ENCODE data around the gene GLCCI1. TPM values are rescaled to one million over a fixed set of nuclear protein-coding genes. Genes with fewer than 3 reads are reported as not detected.

GLCCI1 gene
- total and polyA plus RNA-seq, 10 donors = 9.1 to 53.2 (median 42.6) TPM

- TF ChIP-seq CTCF (IDR thresholded peaks at IDR 0.05 in 8 of 11, conservative IDR thresholded peaks at IDR 0.05 in 3 of 11) (no peak), POLR2A (IDR thresholded peaks at IDR 0.05) (no peak), POLR2AphosphoS5 (IDR thresholded peaks at IDR 0.05) (peak in 1 of 3 donors; percentile 9)
- WGBS, 5 donors = 71 to 79% (median 73%) methylated on average over 3 of the region's 3 CpGs
- intact Hi-C loops (cut with DNase I; ENCODE audit: low total_unique reads) = no loop called here
- DNase-seq = no peak
- Histone ChIP-seq H3K4me1 (peaks cover 6 to 32% (median 26%) of the 10 kb centered on the region in 6 donors), H3K4me3 (no peak overlapping the region), H3K9me3 (no peaks in the 10 kb centered on the region), H3K36me3 (peaks cover 0 to 33% (median 0%) of the 10 kb centered on the region in 6 donors), H3K27ac (peak overlapping the region in 7 of 8 donors; percentile 28 to 76 (median 48)), H3K27me3 (replicated peaks in 1 of 7) (no peaks in the 10 kb centered on the region)
These were observed 147.2 kb downstream of the GLCCI1 start for GRCh38 chr7:8115547-8116402.

GRCh38 chr7:8117195-8117594, 148.6 kb downstream of the GLCCI1 start:
- intact Hi-C loops (cut with DNase I; ENCODE audit: low total_unique reads) = no loop called here
- Histone ChIP-seq H3K36me3 (peaks cover 0 to 47% (median 0%) of the 10 kb centered on the region in 6 donors), H3K4me1 (peaks cover 6 to 32% (median 27%) of the 10 kb centered on the region in 6 donors), H3K4me3 (no peak overlapping the region), H3K27me3 (replicated peaks in 1 of 7) (no peaks in the 10 kb centered on the region), H3K9me3 (no peaks in the 10 kb centered on the region), H3K27ac (no peak overlapping the region)
- TF ChIP-seq CTCF (IDR thresholded peaks at IDR 0.05 in 8 of 11, conservative IDR thresholded peaks at IDR 0.05 in 3 of 11) (no peak), POLR2A (IDR thresholded peaks at IDR 0.05) (no peak), POLR2AphosphoS5 (IDR thresholded peaks at IDR 0.05) (no peak)
- 75 to 92% (median 82%) methylated on average over 2 of the region's 2 CpGs for WGBS, 5 donors
- DNase-seq = no peak

- no peak for TF ChIP-seq POLR2AphosphoS5 (IDR thresholded peaks at IDR 0.05)
- TF ChIP-seq POLR2A (IDR thresholded peaks at IDR 0.05) = no peak
- TF ChIP-seq CTCF (IDR thresholded peaks at IDR 0.05 in 8 of 11, conservative IDR thresholded peaks at IDR 0.05 in 3 of 11) = no peak
- no peak for DNase-seq
- Histone ChIP-seq H3K9me3 (no peaks in the 10 kb centered on the region), H3K27ac (no peak overlapping the region), H3K4me1 (peaks cover 6 to 24% (median 21%) of the 10 kb centered on the region in 6 donors), H3K27me3 (replicated peaks in 1 of 7) (no peaks in the 10 kb centered on the region), H3K4me3 (no peak overlapping the region), H3K36me3 (peaks cover 0 to 49% (median 0%) of the 10 kb centered on the region in 6 donors)
- intact Hi-C loops (cut with DNase I; ENCODE audit: low total_unique reads) = no loop called here
- 82 to 93% (median 88%) methylated on average over 8 of the region's 8 CpGs for WGBS, 5 donors
These were observed 150.7 kb downstream of the GLCCI1 start for GRCh38 chr7:8119262-8119661.

- TF ChIP-seq POLR2AphosphoS5 (IDR thresholded peaks at IDR 0.05) (no peak), POLR2A (IDR thresholded peaks at IDR 0.05) (no peak), CTCF (IDR thresholded peaks at IDR 0.05 in 8 of 11, conservative IDR thresholded peaks at IDR 0.05 in 3 of 11) (no peak)
- Histone ChIP-seq H3K27me3 (replicated peaks in 1 of 7) (no peaks in the 10 kb centered on the region), H3K36me3 (peaks cover 0 to 49% (median 0%) of the 10 kb centered on the region in 6 donors), H3K27ac (peak overlapping the region in 1 of 8 donors; percentile 21), H3K4me3 (no peak overlapping the region), H3K4me1 (peaks cover 5 to 24% (median 20%) of the 10 kb centered on the region in 6 donors), H3K9me3 (no peaks in the 10 kb centered on the region)
- no peak for DNase-seq
- intact Hi-C loops (cut with DNase I; ENCODE audit: low total_unique reads) = no loop called here
- 76 to 91% (median 84%) methylated on average over 12 of the region's 12 CpGs for WGBS, 5 donors
These were observed 151.9 kb downstream of the GLCCI1 start for GRCh38 chr7:8120390-8121058.

Measured in spleen (tissue), 11 donors.